ENCODE data around the gene DNM3. TPM values are rescaled to one million over a fixed set of nuclear protein-coding genes. Genes with fewer than 3 reads are reported as not detected.

The DNM3 gene
- polyA plus RNA-seq, 3 donors, result 0.15 TPM; not detected in 2

- TF ChIP-seq CTCF (IDR thresholded peaks at IDR 0.05), result no peak
- H3K9me3 Mint-ChIP-seq, result peaks cover 2 to 14% (median 5%) of the 10 kb centered on the region in 7 donors
- Histone ChIP-seq H3K4me2 (replicated peaks; ENCODE audit: extremely low read depth, low read length, poor library complexity, severe bottlenecking) (no peak overlapping the region), H3K79me2 (ENCODE audit: insufficient read depth, low read length) (no peaks in the 10 kb centered on the region), H2AFZ (ENCODE audit: insufficient read depth, low read depth, low read length, poor library complexity, severe bottlenecking) (no peak overlapping the region), H4K20me1 (ENCODE audit: insufficient read depth, low read length) (no peaks in the 10 kb centered on the region), H3K9me3 (replicated peaks in 1 of 2; ENCODE audit: control insufficient read depth in 1 of 2, insufficient read depth in 1 of 2, low read length in 2 of 2) (peaks cover 0 to 14% of the 10 kb centered on the region in 2 donors), H3K4me3 (replicated peaks in 1 of 3; ENCODE audit: low read depth in 2 of 3, low read length in 3 of 3) (no peak overlapping the region), H3K36me3 (replicated peaks in 1 of 2; ENCODE audit: control insufficient read depth in 1 of 2, insufficient read depth in 2 of 2, low read length in 2 of 2) (no peaks in the 10 kb centered on the region), H3K27me3 (ENCODE audit: control insufficient read depth in 2 of 2, insufficient read depth in 2 of 2, low read length in 2 of 2) (no peaks in the 10 kb centered on the region), H3K4me1 (ENCODE audit: control insufficient read depth in 1 of 2, insufficient read depth in 2 of 2, low read length in 2 of 2) (no peaks in the 10 kb centered on the region), H3K27ac (ENCODE audit: low read depth in 1 of 2, low read length in 2 of 2) (no peak overlapping the region), H3K9ac (ENCODE audit: insufficient read depth, low read length, poor library complexity, severe bottlenecking) (no peak overlapping the region)
- WGBS (ENCODE audit: insufficient coverage), result no CpG with 5 or more reads among the region's 1 CpG
- no peaks in the 10 kb centered on the region for H3K27me3 Mint-ChIP-seq (ENCODE audit: low read depth in 3 of 3)
- H3K4me1 Mint-ChIP-seq, result no peaks in the 10 kb centered on the region
- no peaks in the 10 kb centered on the region for H3K36me3 Mint-ChIP-seq
- no peak for DNase-seq
- H3K4me3 Mint-ChIP-seq, result no peak overlapping the region
- intact Hi-C loops (cut with micrococcal nuclease), result no loop called here
- H3K27ac Mint-ChIP-seq, result no peak overlapping the region
These were observed 241.9 kb downstream of the DNM3 start for GRCh38 chr1:172083191-172083590.

DNA sequence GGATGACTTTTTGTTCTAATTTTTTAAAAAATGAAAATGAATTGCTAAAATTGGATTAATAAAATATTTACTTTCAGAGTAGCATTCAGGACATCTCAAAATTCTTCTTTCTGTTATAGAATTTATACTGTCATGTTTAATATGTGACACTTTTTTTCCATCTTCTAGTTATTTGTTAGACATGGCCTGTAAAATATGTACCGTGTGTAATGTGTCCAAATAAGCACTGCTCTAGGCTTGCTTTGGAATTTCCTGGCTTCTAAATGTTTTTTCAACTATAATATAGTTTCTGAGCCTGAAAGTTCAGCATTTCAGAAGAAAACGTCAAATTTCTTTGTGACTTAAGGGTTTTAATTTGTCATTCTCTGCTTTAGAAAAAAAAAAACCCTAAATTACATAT is 243.6 kb downstream of the DNM3 start:
- Mint-ChIP-seq H3K27ac (no peak overlapping the region), H3K27me3 (ENCODE audit: low read depth in 3 of 3) (no peaks in the 10 kb centered on the region), H3K4me1 (no peaks in the 10 kb centered on the region), H3K4me3 (no peak overlapping the region), H3K36me3 (no peaks in the 10 kb centered on the region), H3K9me3 (peaks cover 0 to 11% (median 4%) of the 10 kb centered on the region in 7 donors)
- Histone ChIP-seq H3K79me2 (ENCODE audit: insufficient read depth, low read length) (no peaks in the 10 kb centered on the region), H2AFZ (ENCODE audit: insufficient read depth, low read depth, low read length, poor library complexity, severe bottlenecking) (no peak overlapping the region), H3K27ac (ENCODE audit: low read depth in 1 of 2, low read length in 2 of 2) (no peak overlapping the region), H3K4me1 (ENCODE audit: control insufficient read depth in 1 of 2, insufficient read depth in 2 of 2, low read length in 2 of 2) (no peaks in the 10 kb centered on the region), H3K4me3 (replicated peaks in 1 of 3; ENCODE audit: low read depth in 2 of 3, low read length in 3 of 3) (no peak overlapping the region), H3K27me3 (ENCODE audit: control insufficient read depth in 2 of 2, insufficient read depth in 2 of 2, low read length in 2 of 2) (no peaks in the 10 kb centered on the region), H3K9me3 (replicated peaks in 1 of 2; ENCODE audit: control insufficient read depth in 1 of 2, insufficient read depth in 1 of 2, low read length in 2 of 2) (peaks cover 0 to 12% of the 10 kb centered on the region in 2 donors), H4K20me1 (ENCODE audit: insufficient read depth, low read length) (no peaks in the 10 kb centered on the region), H3K9ac (ENCODE audit: insufficient read depth, low read length, poor library complexity, severe bottlenecking) (no peak overlapping the region), H3K36me3 (replicated peaks in 1 of 2; ENCODE audit: control insufficient read depth in 1 of 2, insufficient read depth in 2 of 2, low read length in 2 of 2) (no peaks in the 10 kb centered on the region), H3K4me2 (replicated peaks; ENCODE audit: extremely low read depth, low read length, poor library complexity, severe bottlenecking) (no peak overlapping the region)
- intact Hi-C loops (cut with micrococcal nuclease), result no loop called here
- TF ChIP-seq CTCF (IDR thresholded peaks at IDR 0.05), result no peak
- whole genome bisulfite sequencing (ENCODE audit: insufficient coverage), result no CpG with 5 or more reads among the region's 2 CpGs
- DNase-seq, result no peak
